Muscle layer of colon (tissue), 2 donors: ENCODE measurements around the gene FRMD3.
A peak's percentile ranks its signal among the peaks of the same experiment; 100 is the strongest.

ENCODE experiments used
- H3K27ac ChIP-seq: one replicate; pipeline ENCODE4 v1.7.0; 2013; ENCODE audit warnings: low read depth, mild to moderate bottlenecking, low read length, moderate library complexity
- H3K27me3 ChIP-seq, 2 donors: one replicate each; pipeline ENCODE4 v1.7.0; 2013; ENCODE audit warnings: low read length in 2 of 2, mild to moderate bottlenecking in 2 of 2; ENCODE audit not compliant: insufficient read depth in 2 of 2, control insufficient read depth in 1 of 2
- H3K36me3 ChIP-seq: one replicate; pipeline ENCODE4 v1.7.0; 2013; ENCODE audit warnings: mild to moderate bottlenecking, low read length; ENCODE audit not compliant: insufficient read depth
- H3K4me1 ChIP-seq: one replicate; pipeline ENCODE4 v1.7.0; 2013; ENCODE audit warnings: mild to moderate bottlenecking, low read length; ENCODE audit not compliant: insufficient read depth
- H3K4me3 ChIP-seq, 2 donors: one replicate each; pipeline ENCODE4 v1.7.0; 2013; ENCODE audit warnings: low read length in 2 of 2, low read depth in 1 of 2, mild to moderate bottlenecking in 1 of 2, moderate library complexity in 1 of 2
- H3K9ac ChIP-seq: one replicate; pipeline ENCODE4 v1.7.0; 2013; ENCODE audit warnings: low read length
- H3K9me3 ChIP-seq: one replicate; pipeline ENCODE4 v1.7.0; 2013; ENCODE audit warnings: mild to moderate bottlenecking, low read length
- donor health status: abdominal sarcoma.
- donor health status: Adenocarcinoma of cecum.

The FRMD3 gene

GRCh38 chr9:83242066-83242465 lies 296.1 kb downstream of the FRMD3 start:
- no peaks in the 10 kb centered on the region for H3K36me3 ChIP-seq
- no peaks in the 10 kb centered on the region for H3K9me3 ChIP-seq
- H3K27me3 ChIP-seq = no peaks in the 10 kb centered on the region
- no peak overlapping the region for H3K4me3 ChIP-seq
- no peak overlapping the region for H3K27ac ChIP-seq
- no peaks in the 10 kb centered on the region for H3K4me1 ChIP-seq
- no peak overlapping the region for H3K9ac ChIP-seq

GRCh38 chr9:83240671-83241070 lies 297.5 kb downstream of the FRMD3 start:
- Histone ChIP-seq H3K36me3 (no peaks in the 10 kb centered on the region), H3K4me1 (no peaks in the 10 kb centered on the region), H3K4me3 (no peak overlapping the region), H3K27ac (no peak overlapping the region), H3K9ac (no peak overlapping the region), H3K9me3 (no peaks in the 10 kb centered on the region), H3K27me3 (no peaks in the 10 kb centered on the region)

- Histone ChIP-seq H3K27ac (no peak overlapping the region), H3K4me1 (no peaks in the 10 kb centered on the region), H3K9me3 (no peaks in the 10 kb centered on the region), H3K4me3 (no peak overlapping the region), H3K27me3 (no peaks in the 10 kb centered on the region), H3K9ac (no peak overlapping the region), H3K36me3 (no peaks in the 10 kb centered on the region)
These were observed 298.5 kb downstream of the FRMD3 start for GRCh38 chr9:83239747-83240146.

- Histone ChIP-seq H3K9me3 (no peaks in the 10 kb centered on the region), H3K9ac (no peak overlapping the region), H3K4me1 (no peaks in the 10 kb centered on the region), H3K27me3 (no peaks in the 10 kb centered on the region), H3K4me3 (no peak overlapping the region), H3K27ac (no peak overlapping the region), H3K36me3 (no peaks in the 10 kb centered on the region)
These were observed 299.1 kb downstream of the FRMD3 start for GRCh38 chr9:83238871-83239640.

- H3K27me3 ChIP-seq = no peaks in the 10 kb centered on the region
- no peak overlapping the region for H3K9ac ChIP-seq
- H3K4me1 ChIP-seq = no peaks in the 10 kb centered on the region
- H3K36me3 ChIP-seq = no peaks in the 10 kb centered on the region
- no peaks in the 10 kb centered on the region for H3K9me3 ChIP-seq
- H3K27ac ChIP-seq = no peak overlapping the region
- no peak overlapping the region for H3K4me3 ChIP-seq
These were observed 302.0 kb downstream of the FRMD3 start for GRCh38 chr9:83236029-83236696.

- H3K27ac ChIP-seq = no peak overlapping the region
- no peak overlapping the region for H3K4me3 ChIP-seq
- H3K9me3 ChIP-seq = no peaks in the 10 kb centered on the region
- H3K27me3 ChIP-seq = no peaks in the 10 kb centered on the region
- no peaks in the 10 kb centered on the region for H3K4me1 ChIP-seq
- H3K36me3 ChIP-seq = no peaks in the 10 kb centered on the region
- H3K9ac ChIP-seq = no peak overlapping the region
These were observed 302.7 kb downstream of the FRMD3 start for GRCh38 chr9:83235526-83235925.

- H3K36me3 ChIP-seq = no peaks in the 10 kb centered on the region
- H3K9me3 ChIP-seq = no peaks in the 10 kb centered on the region
- no peak overlapping the region for H3K9ac ChIP-seq
- no peak overlapping the region for H3K27ac ChIP-seq
- H3K27me3 ChIP-seq = no peaks in the 10 kb centered on the region
- H3K4me1 ChIP-seq = no peaks in the 10 kb centered on the region
- no peak overlapping the region for H3K4me3 ChIP-seq
These were observed 303.7 kb downstream of the FRMD3 start for GRCh38 chr9:83234541-83234940.

GRCh38 chr9:83233647-83234046 lies 304.6 kb downstream of the FRMD3 start:
- Histone ChIP-seq H3K4me3 (no peak overlapping the region), H3K4me1 (no peaks in the 10 kb centered on the region), H3K9ac (no peak overlapping the region), H3K9me3 (no peaks in the 10 kb centered on the region), H3K27me3 (no peaks in the 10 kb centered on the region), H3K27ac (no peak overlapping the region), H3K36me3 (no peaks in the 10 kb centered on the region)

GRCh38 chr9:83231039-83231438 lies 307.2 kb downstream of the FRMD3 start:
- Histone ChIP-seq H3K4me3 (no peak overlapping the region), H3K27ac (no peak overlapping the region), H3K27me3 (no peaks in the 10 kb centered on the region)

GRCh38 chr9:83220730-83221129 lies 317.5 kb downstream of the FRMD3 start:
- H3K36me3 ChIP-seq = no peaks in the 10 kb centered on the region
- no peak overlapping the region for H3K4me3 ChIP-seq
- H3K4me1 ChIP-seq = peaks cover 6% of the 10 kb centered on the region
- no peak overlapping the region for H3K27ac ChIP-seq
- H3K27me3 ChIP-seq = no peaks in the 10 kb centered on the region
- H3K9me3 ChIP-seq = no peaks in the 10 kb centered on the region
- no peak overlapping the region for H3K9ac ChIP-seq

More at GRCh38 chr9:83231039-83231438, 307.2 kb downstream of the FRMD3 start:
- H3K4me1 ChIP-seq = no peaks in the 10 kb centered on the region
- H3K9me3 ChIP-seq = no peaks in the 10 kb centered on the region
- H3K9ac ChIP-seq = no peak overlapping the region
- H3K36me3 ChIP-seq = no peaks in the 10 kb centered on the region

GRCh38 chr9:83219924-83220438 lies 318.2 kb downstream of the FRMD3 start:
- peak overlapping the region; percentile 40 to 55 for H3K4me3 ChIP-seq
- H3K4me1 ChIP-seq = peaks cover 6% of the 10 kb centered on the region
- H3K27me3 ChIP-seq = no peaks in the 10 kb centered on the region
- H3K9ac ChIP-seq = no peak overlapping the region
- H3K36me3 ChIP-seq = no peaks in the 10 kb centered on the region
- H3K9me3 ChIP-seq = no peaks in the 10 kb centered on the region
- no peak overlapping the region for H3K27ac ChIP-seq
